SK-N-SH (cell line): ENCODE measurements around the gene DNAH7. TPM values are rescaled to one million over a fixed set of nuclear protein-coding genes. Genes with fewer than 3 reads are reported as not detected.

ENCODE experiments used
- CTCF ChIA-PET: fragments of 300-600, 350-600 bp; formaldehyde crosslinking; extraction: SDS; loops from one replicate; lab custom pipeline; 2021; lab: Yijun Ruan, JAX
- POLR2A ChIA-PET: fragments of 350-600 bp; sonication (Branson Sonifier 250); formaldehyde crosslinking; extraction: SDS; loops from one replicate; lab custom pipeline; 2020; ENCODE audit warnings: antibody characterized with exemption, inconsistent platforms; lab: Yijun Ruan, JAX
- DNase-seq: peaks from one replicate; pipeline ENCODE4 v3.0.0; 2012
- H2AFZ ChIP-seq: fragments of 200-600 bp; sonication (generic); 2 replicates; pipeline ENCODE4 v1.8.1; 2016; ENCODE audit warnings: antibody characterized with exemption, mild to moderate bottlenecking, low read depth
- H3F3A ChIP-seq: fragments of 200-600 bp; sonication (generic); replicated peaks from 2 replicates; pipeline ENCODE3; 2016; ENCODE audit warnings: antibody characterized with exemption, mild to moderate bottlenecking; ENCODE audit not compliant: insufficient read depth
- H3K27ac ChIP-seq, 2 experiments: fragments of 200-500 bp in 1 of 2; fragments of 200-600 bp in 1 of 2; sonication (Bioruptor generic) in 1 of 2; sonication (generic), shearing (Covaris generic) in 1 of 2; 2 replicates each; pipeline versions ENCODE4 v1.5.1 to v1.6.1; 2014 to 2016; ENCODE audit warnings: low read depth in 2 of 2, inconsistent platforms in 1 of 2, low read length in 1 of 2, mild to moderate bottlenecking in 1 of 2, mixed read lengths in 1 of 2
- H3K27me3 ChIP-seq: fragments of 200-600 bp; sonication (generic), shearing (Covaris generic); 2 replicates; pipeline ENCODE4 v1.6.1; 2016; ENCODE audit warnings: mixed run types; ENCODE audit not compliant: insufficient read depth
- H3K36me3 ChIP-seq, 2 experiments: fragments of 200-500 bp in 1 of 2; fragments of 200-600 bp in 1 of 2; sonication (Bioruptor generic) in 1 of 2; sonication (generic) in 1 of 2; replicated peaks in 1 of 2; 2 replicates each; pipeline versions ENCODE3 to v1.5.1; 2014 to 2016; ENCODE audit warnings: low read length in 1 of 2, mild to moderate bottlenecking in 1 of 2; ENCODE audit not compliant: insufficient read depth in 2 of 2, control insufficient read depth in 1 of 2
- H3K4me1 ChIP-seq, 2 experiments: fragments of 200-500 bp in 1 of 2; fragments of 200-600 bp in 1 of 2; sonication (Bioruptor generic) in 1 of 2; sonication (generic), shearing (Covaris generic) in 1 of 2; 2 replicates each; pipeline versions ENCODE4 v1.5.1 to v1.6.1; 2014 to 2016; ENCODE audit warnings: low read depth in 1 of 2, low read length in 1 of 2, mixed run types in 1 of 2; ENCODE audit not compliant: insufficient read depth in 2 of 2, control insufficient read depth in 1 of 2
- H3K4me2 ChIP-seq: fragments of 200-600 bp; sonication (generic), shearing (Covaris generic); 2 replicates; pipeline ENCODE4 v1.6.1; 2017; ENCODE audit warnings: mixed run types
- H3K4me3 ChIP-seq, 2 experiments: fragments of 200-500 bp in 1 of 2; fragments of 200-600 bp in 1 of 2; sonication (Bioruptor generic) in 1 of 2; sonication (generic), shearing (Covaris generic) in 1 of 2; 2 replicates each; pipeline versions ENCODE4 v1.5.1 to v1.8.1; 2014 to 2016; ENCODE audit warnings: low read depth in 2 of 2, inconsistent platforms in 1 of 2, low read length in 1 of 2, mild to moderate bottlenecking in 1 of 2, mixed read lengths in 1 of 2, moderate library complexity in 1 of 2
- H3K79me2 ChIP-seq: fragments of 200-600 bp; sonication (generic); 2 replicates; pipeline ENCODE4 v1.8.1; 2017; ENCODE audit warnings: mild to moderate bottlenecking; ENCODE audit not compliant: insufficient read depth
- H3K9ac ChIP-seq: fragments of 200-600 bp; sonication (generic); 2 replicates; pipeline ENCODE4 v1.6.1; 2017; ENCODE audit warnings: mixed run types
- H3K9me2 ChIP-seq: fragments of 200-600 bp; sonication (generic); 2 replicates; pipeline ENCODE4 v1.6.1; 2017; ENCODE audit warnings: mixed run types
- H3K9me3 ChIP-seq: fragments of 200-600 bp; sonication (generic); 2 replicates; pipeline ENCODE4 v1.6.1; 2017; ENCODE audit warnings: mixed run types, mild to moderate bottlenecking, moderate library complexity
- H4K20me1 ChIP-seq: fragments of 200-600 bp; sonication (generic); 2 replicates; pipeline ENCODE4 v1.6.1; 2017; ENCODE audit warnings: mild to moderate bottlenecking, mixed run types; ENCODE audit not compliant: insufficient read depth
- ELF1 ChIP-seq: IDR thresholded peaks from 2 replicates; pipeline ENCODE4 v1.4.0; 2012
- EZH2phosphoT487 ChIP-seq: fragments of 200-600 bp; sonication (generic); IDR thresholded peaks from 2 replicates; pipeline ENCODE4 v1.6.1; 2017; ENCODE audit warnings: low read depth, mixed run types, mild to moderate bottlenecking, antibody characterized with exemption, moderate library complexity, borderline replicate concordance
- FOSL2 ChIP-seq: IDR thresholded peaks from 2 replicates; pipeline ENCODE4 v1.4.0; 2012; ENCODE audit warnings: low read depth, mild to moderate bottlenecking, moderate library complexity, borderline replicate concordance
- GABPA ChIP-seq: IDR thresholded peaks from 2 replicates; pipeline ENCODE4 v1.4.0; 2012; ENCODE audit warnings: low read depth, mild to moderate bottlenecking
- POLR2AphosphoS5 ChIP-seq: IDR thresholded peaks from 2 replicates; pipeline ENCODE4 v1.6.1; 2012; ENCODE audit warnings: low read depth, low read length
- RCOR1 ChIP-seq: fragments of 150-350 bp; IDR thresholded peaks from 2 replicates; pipeline ENCODE4 v1.6.1; 2017; ENCODE audit warnings: antibody characterized with exemption, low read length
- RFX5 ChIP-seq: IDR thresholded peaks from 2 replicates; pipeline ENCODE4 v1.6.1; 2012; ENCODE audit warnings: mild to moderate bottlenecking, improper control_type of control experiment, low read length
- SMC3 ChIP-seq: IDR thresholded peaks from 2 replicates; pipeline ENCODE4 v1.6.1; 2012; ENCODE audit warnings: low read depth, low read length, improper control_type of control experiment
- TEAD4 ChIP-seq: IDR thresholded peaks from 2 replicates; pipeline ENCODE4 v1.4.0; 2012; ENCODE audit warnings: mild to moderate bottlenecking, borderline replicate concordance; ENCODE audit not compliant: insufficient read depth
- USF1 ChIP-seq: IDR thresholded peaks from 2 replicates; pipeline ENCODE4 v1.4.0; 2012; ENCODE audit warnings: low read depth, borderline replicate concordance
- YY1 ChIP-seq: IDR thresholded peaks from 2 replicates; pipeline ENCODE4 v1.4.0; 2012; ENCODE audit warnings: low read depth, mild to moderate bottlenecking
- WGBS: methylation state at CpG from one replicate; pipeline ENCODE4 v1.1.6; 2017; ENCODE audit warnings: low lambda C conversion rate; 5-methylcytosine and 5-hydroxymethylcytosine counted together
- polyA plus RNA-seq, 3 experiments: library from polyadenylated mRNA; depleted of rRNA; stranded (reverse); fragments of >200 nt; gene quantifications; 2 replicates each; pipeline ENCODE4 v1.2.3, GENCODE V29; 2012
- TF ChIP-seq, protein P1 (sequence below): fragments of 150-350 bp; IDR thresholded peaks from 2 replicates; pipeline ENCODE4 v1.6.1; 2017; ENCODE audit warnings: antibody characterized with exemption, low read length, low read depth, borderline replicate concordance
- TF ChIP-seq, protein P2 (sequence below): IDR thresholded peaks from 2 replicates; pipeline ENCODE4 v1.6.1; 2012; ENCODE audit warnings: mild to moderate bottlenecking, low read depth, low read length, moderate library complexity

DNAH7 gene
- polyA plus RNA-seq, 1 of the 3 experiments (the other 2 are of a cell fraction), result 1.2 TPM

DNA sequence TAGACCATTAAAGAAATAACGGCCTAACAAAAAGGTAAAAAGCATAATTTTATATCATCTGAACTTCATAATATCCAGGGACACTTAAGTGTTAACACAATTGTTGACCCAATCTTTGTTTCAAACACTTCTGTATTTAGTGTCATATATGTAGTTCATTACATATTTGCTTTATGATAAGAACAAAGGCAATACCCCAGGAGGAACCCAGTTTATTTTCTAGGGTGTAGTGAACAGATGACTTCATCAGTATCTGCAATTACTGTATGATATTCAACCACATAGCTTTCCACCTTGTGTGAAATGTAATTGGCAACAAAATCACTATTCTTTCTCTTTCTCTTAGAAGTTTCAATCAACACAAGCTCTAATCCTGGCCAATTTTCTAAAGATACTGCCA is 233.8 kb downstream of the DNAH7 start:
- Histone ChIP-seq H3K4me1 (no peaks in the 10 kb centered on the region), H3K9me3 (no peaks in the 10 kb centered on the region), H3K27ac (no peak overlapping the region), H3K4me2 (no peak overlapping the region), H4K20me1 (no peaks in the 10 kb centered on the region), H3K36me3 (peaks cover 0 to 3% of the 10 kb centered on the region in 2 experiments), H3F3A (peaks cover 6% of the 10 kb centered on the region), H3K79me2 (no peaks in the 10 kb centered on the region), H3K9ac (no peak overlapping the region), H3K27me3 (no peaks in the 10 kb centered on the region), H3K9me2 (no peaks in the 10 kb centered on the region), H2AFZ (no peak overlapping the region), H3K4me3 (no peak overlapping the region)
- TF ChIP-seq GABPA, result no peak
- TF ChIP-seq EZH2phosphoT487, result no peak
- TF ChIP-seq FOSL2, result no peak
- TF ChIP-seq, protein P1, sequence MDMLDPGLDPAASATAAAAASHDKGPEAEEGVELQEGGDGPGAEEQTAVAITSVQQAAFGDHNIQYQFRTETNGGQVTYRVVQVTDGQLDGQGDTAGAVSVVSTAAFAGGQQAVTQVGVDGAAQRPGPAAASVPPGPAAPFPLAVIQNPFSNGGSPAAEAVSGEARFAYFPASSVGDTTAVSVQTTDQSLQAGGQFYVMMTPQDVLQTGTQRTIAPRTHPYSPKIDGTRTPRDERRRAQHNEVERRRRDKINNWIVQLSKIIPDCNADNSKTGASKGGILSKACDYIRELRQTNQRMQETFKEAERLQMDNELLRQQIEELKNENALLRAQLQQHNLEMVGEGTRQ, result no peak
- no peak for TF ChIP-seq SMC3
- TF ChIP-seq ELF1, result no peak
- TF ChIP-seq RCOR1, result no peak
- TF ChIP-seq POLR2AphosphoS5, result no peak
- POLR2A ChIA-PET, result no interaction called here
- DNase-seq, result no peak
- 76% methylated on average over 1 of the region's 1 CpG for WGBS
- CTCF ChIA-PET, result no interaction called here

DNA sequence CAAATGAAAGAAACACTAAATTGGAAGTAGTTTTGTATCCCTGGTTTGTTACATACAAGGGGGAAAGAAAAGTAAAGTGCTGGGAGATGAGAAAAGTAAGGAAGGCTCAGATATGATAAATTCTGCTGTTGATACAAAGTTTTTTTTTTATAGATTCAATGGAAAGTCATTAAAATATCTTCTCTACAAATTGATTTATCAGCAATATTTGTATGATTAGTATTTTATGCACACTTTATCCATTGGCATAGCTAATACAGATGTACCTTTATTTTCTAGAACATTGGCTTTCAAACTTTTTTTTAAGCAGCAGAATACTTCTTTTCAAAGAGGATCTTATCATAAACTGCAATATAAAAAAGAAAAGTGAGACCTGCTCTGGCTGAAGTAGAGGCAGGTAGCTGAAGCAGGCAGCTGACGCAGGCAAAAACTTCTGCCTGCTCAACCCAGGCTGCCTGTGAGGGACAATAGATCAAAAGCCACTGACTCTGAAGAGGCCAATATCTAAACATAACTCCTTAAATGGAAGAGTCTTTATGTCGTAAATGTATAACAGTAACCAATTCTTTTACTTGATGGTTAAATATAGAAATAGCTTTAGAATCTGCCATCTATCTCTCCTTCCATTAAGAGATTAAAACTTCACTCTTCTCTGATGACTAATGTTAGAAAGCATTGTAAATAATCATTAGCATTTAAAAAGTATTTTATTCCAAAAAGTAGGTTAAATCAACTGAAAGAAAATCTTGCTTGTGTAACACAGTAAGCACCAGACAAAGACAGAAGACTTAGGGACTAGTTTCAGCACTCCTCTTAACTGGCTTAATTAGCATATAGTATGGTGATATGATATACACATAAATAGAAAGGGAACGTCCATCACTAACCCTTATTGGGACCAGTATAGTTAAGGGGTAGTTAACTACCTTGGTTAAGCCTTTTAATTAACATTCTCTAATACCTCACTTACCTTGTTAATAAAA is 237.4 kb downstream of the DNAH7 start:
- Histone ChIP-seq H3K4me2 (no peak overlapping the region), H3K27ac (no peak overlapping the region), H3F3A (no peaks in the 10 kb centered on the region), H4K20me1 (no peaks in the 10 kb centered on the region), H3K27me3 (no peaks in the 10 kb centered on the region), H2AFZ (no peak overlapping the region), H3K9me2 (no peaks in the 10 kb centered on the region), H3K79me2 (no peaks in the 10 kb centered on the region), H3K36me3 (no peaks in the 10 kb centered on the region), H3K4me1 (no peaks in the 10 kb centered on the region), H3K9ac (no peak overlapping the region), H3K4me3 (no peak overlapping the region), H3K9me3 (no peaks in the 10 kb centered on the region)
- no peak for DNase-seq
- CTCF ChIA-PET, result no interaction called here
- WGBS, result 69% methylated on average over 3 of the region's 3 CpGs
- POLR2A ChIA-PET, result no interaction called here
- no peak for TF ChIP-seq GABPA
- TF ChIP-seq, protein P2, sequence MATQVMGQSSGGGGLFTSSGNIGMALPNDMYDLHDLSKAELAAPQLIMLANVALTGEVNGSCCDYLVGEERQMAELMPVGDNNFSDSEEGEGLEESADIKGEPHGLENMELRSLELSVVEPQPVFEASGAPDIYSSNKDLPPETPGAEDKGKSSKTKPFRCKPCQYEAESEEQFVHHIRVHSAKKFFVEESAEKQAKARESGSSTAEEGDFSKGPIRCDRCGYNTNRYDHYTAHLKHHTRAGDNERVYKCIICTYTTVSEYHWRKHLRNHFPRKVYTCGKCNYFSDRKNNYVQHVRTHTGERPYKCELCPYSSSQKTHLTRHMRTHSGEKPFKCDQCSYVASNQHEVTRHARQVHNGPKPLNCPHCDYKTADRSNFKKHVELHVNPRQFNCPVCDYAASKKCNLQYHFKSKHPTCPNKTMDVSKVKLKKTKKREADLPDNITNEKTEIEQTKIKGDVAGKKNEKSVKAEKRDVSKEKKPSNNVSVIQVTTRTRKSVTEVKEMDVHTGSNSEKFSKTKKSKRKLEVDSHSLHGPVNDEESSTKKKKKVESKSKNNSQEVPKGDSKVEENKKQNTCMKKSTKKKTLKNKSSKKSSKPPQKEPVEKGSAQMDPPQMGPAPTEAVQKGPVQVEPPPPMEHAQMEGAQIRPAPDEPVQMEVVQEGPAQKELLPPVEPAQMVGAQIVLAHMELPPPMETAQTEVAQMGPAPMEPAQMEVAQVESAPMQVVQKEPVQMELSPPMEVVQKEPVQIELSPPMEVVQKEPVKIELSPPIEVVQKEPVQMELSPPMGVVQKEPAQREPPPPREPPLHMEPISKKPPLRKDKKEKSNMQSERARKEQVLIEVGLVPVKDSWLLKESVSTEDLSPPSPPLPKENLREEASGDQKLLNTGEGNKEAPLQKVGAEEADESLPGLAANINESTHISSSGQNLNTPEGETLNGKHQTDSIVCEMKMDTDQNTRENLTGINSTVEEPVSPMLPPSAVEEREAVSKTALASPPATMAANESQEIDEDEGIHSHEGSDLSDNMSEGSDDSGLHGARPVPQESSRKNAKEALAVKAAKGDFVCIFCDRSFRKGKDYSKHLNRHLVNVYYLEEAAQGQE, result no peak
- TF ChIP-seq RFX5, result no peak
- no peak for TF ChIP-seq SMC3
- no peak for TF ChIP-seq ELF1
- no peak for TF ChIP-seq TEAD4
- no peak for TF ChIP-seq USF1
- no peak for TF ChIP-seq YY1
